ENCODE data around the gene BAIAP2.
"Not testable (repeated sequence)": the region's sequence is repeated elsewhere in the genome, so short reads cannot be mapped to it uniquely, and the experiment has no call there.

BAIAP2 gene

GRCh38 chr17:81016575-81016974 is 18.4 kb upstream of the BAIAP2 start:
- TF ChIP-seq, protein P1, sequence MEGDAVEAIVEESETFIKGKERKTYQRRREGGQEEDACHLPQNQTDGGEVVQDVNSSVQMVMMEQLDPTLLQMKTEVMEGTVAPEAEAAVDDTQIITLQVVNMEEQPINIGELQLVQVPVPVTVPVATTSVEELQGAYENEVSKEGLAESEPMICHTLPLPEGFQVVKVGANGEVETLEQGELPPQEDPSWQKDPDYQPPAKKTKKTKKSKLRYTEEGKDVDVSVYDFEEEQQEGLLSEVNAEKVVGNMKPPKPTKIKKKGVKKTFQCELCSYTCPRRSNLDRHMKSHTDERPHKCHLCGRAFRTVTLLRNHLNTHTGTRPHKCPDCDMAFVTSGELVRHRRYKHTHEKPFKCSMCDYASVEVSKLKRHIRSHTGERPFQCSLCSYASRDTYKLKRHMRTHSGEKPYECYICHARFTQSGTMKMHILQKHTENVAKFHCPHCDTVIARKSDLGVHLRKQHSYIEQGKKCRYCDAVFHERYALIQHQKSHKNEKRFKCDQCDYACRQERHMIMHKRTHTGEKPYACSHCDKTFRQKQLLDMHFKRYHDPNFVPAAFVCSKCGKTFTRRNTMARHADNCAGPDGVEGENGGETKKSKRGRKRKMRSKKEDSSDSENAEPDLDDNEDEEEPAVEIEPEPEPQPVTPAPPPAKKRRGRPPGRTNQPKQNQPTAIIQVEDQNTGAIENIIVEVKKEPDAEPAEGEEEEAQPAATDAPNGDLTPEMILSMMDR (IDR thresholded peaks at IDR 0.05; ENCODE audit: low read depth, low read length, missing control alignments), result no peak
- no peak overlapping the region for H3K4me3 ChIP-seq (ENCODE audit: low read depth, low read length)
- in situ Hi-C loops (cut with HindIII; ENCODE audit: low sequenced_read_pairs), result no loop called here
- DNase-seq (ENCODE audit: low read depth), result no peak

- H3K4me3 ChIP-seq (ENCODE audit: low read depth, low read length); DNase-seq (ENCODE audit: low read depth); in situ Hi-C loops (cut with HindIII; ENCODE audit: low sequenced_read_pairs): not testable (repeated sequence)
Measured at GRCh38 chr17:81017330-81017729, 17.6 kb upstream of the BAIAP2 start.

DNA sequence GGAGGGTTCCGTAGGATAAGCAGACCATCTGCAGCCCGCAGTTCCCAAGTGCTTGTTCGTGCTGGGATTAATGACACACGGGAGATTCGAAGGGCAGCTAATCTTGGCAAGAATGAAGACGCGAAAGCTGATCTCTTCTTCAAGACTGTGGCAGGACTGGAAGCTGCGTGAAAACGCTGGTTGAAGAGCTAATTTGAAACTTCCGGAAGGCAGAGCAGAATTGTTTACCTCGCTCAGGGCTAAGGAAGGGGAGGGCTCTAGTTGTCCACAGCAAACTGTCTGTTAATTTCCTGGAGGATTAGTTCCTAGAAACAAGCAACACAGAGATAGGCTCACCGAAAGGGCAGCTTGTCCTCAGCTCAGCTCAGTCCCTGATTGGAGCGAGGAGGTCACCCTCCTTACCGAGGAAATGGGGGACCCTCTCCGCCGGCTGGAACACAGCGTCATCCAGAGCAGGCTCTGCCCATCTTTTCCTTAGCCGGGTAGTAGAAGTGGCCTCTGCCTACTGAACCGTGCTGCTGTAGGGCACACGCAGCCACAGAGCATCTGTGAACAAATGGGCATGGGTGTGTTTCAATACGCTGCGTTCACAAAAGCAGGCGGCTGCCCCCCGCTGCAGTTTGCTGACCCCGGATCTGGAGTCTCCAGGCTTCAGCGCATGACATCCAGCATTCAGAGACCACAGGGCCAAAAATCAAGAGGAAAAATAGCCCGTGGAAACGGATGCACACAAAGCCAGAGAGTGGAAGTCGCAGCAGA is 16.7 kb upstream of the BAIAP2 start:
- no peak overlapping the region for H3K4me3 ChIP-seq (ENCODE audit: low read depth, low read length)
- no peak for DNase-seq (ENCODE audit: low read depth)
- TF ChIP-seq, protein P1 (IDR thresholded peaks at IDR 0.05; ENCODE audit: low read depth, low read length, missing control alignments), result no peak
- in situ Hi-C loops (cut with HindIII; ENCODE audit: low sequenced_read_pairs), result no loop called here

DNA sequence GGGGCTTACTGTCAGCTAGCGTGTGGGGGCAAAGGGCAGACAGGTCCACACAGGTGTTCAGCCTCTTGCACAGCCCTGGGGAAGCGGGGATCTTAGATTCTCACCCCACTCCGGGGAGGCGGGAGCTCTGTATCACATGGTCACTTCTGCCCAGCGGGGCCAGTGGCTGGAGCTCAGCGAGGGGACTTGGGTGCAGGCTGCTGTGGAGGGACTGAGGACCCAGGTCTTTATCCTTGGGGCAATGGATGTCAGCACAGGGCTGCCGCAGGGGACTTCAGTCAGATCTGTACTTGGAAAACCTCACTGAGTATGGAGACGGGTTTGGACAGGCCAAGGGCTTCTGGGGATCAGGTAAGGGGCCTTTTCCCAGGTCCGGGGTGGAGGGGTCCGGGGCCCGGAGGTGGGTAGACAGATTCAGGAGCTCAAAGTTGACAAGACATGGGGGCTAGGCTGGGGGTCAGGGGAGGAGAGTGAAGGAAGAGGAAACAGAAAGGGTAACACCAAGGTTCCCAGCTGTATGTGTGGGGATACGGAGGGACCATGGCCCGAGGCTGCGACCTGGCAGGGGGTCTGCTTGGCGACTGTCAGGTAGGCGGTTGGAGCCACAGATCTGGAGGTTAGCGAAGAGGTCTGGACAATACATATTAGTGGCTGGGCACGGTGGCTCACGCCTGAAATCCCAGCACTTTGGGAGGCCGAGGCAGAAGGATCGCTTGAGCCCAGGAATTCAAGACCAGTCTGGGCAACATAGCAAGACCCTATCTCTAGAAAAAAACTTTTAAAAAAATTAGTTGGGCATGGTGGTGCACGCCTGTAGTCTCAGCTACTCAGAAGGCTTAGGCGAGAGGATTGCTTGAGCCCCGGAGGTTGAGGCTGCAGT is 15.1 kb upstream of the BAIAP2 start:
- no peak overlapping the region for H3K4me3 ChIP-seq (ENCODE audit: low read depth, low read length)
- TF ChIP-seq, protein P1 (IDR thresholded peaks at IDR 0.05; ENCODE audit: low read depth, low read length, missing control alignments), result no peak
- in situ Hi-C loops (cut with HindIII; ENCODE audit: low sequenced_read_pairs), result loop anchor here (5.0 kb wide), 3 partner anchors 42 to 92 kb away; no protein-coding TSS in a partner anchor
- no peak for DNase-seq (ENCODE audit: low read depth)

DNA sequence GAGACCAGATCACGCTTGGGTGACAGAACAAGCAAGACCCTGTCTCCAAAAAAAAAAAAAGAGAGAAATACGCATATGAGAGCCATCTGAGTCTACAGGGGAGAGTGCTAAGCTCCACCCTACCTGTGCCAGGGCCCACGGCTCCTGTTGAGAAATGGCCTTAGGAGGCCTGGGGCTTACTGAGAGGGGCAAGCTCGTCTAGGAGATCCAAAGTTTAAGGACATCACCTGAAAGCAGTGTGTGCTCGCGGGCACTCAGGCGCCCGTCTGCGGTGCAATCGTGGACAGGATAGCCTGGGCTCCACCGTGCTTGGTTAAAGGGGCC is 14.5 kb upstream of the BAIAP2 start:
- no peak for DNase-seq (ENCODE audit: low read depth)
- TF ChIP-seq, protein P1 (IDR thresholded peaks at IDR 0.05; ENCODE audit: low read depth, low read length, missing control alignments), result no peak
- H3K4me3 ChIP-seq (ENCODE audit: low read depth, low read length), result no peak overlapping the region
- in situ Hi-C loops (cut with HindIII; ENCODE audit: low sequenced_read_pairs), result loop anchor here (5.0 kb wide), 3 partner anchors 42 to 92 kb away; no protein-coding TSS in a partner anchor

GRCh38 chr17:81020767-81021497 is 14.0 kb upstream of the BAIAP2 start:
- in situ Hi-C loops (cut with HindIII; ENCODE audit: low sequenced_read_pairs), result loop anchor here (5.0 kb wide), 3 partner anchors 41 to 91 kb away; no protein-coding TSS in a partner anchor
- no peak overlapping the region for H3K4me3 ChIP-seq (ENCODE audit: low read depth, low read length)
- TF ChIP-seq, protein P1 (IDR thresholded peaks at IDR 0.05; ENCODE audit: low read depth, low read length, missing control alignments), result no peak
- no peak for DNase-seq (ENCODE audit: low read depth)

Measured in astrocyte of the cerebellum (primary cell).